Activated T-helper 17 cell treated with anti-CD3 and anti-CD28 coated beads, Interleukin-2, amount 50 U/mL, for 72 hours (primary cell): ENCODE measurements around the gene GRAMD1B. TPM values are rescaled to one million over a fixed set of nuclear protein-coding genes. Genes with fewer than 3 reads are reported as not detected.
"Not testable (repeated sequence)": the region's sequence is repeated elsewhere in the genome, so short reads cannot be mapped to it uniquely, and the experiment has no call there.

Experiments used
- ATAC-seq: fragments of 150-1000 bp; cut with Tn5 transposase; replicated peaks from 2 replicates; pipeline ENCODE4 v1.10.0; 2021; ENCODE audit warnings: mild to moderate bottlenecking, moderate library complexity
- H3K27ac Mint-ChIP-seq: one replicate; pipeline ENCODE4 v1.8.0; 2022; ENCODE audit warnings: mixed read lengths
- H3K27me3 Mint-ChIP-seq: one replicate; pipeline ENCODE4 v1.8.0; 2022; ENCODE audit warnings: mixed read lengths
- H3K36me3 Mint-ChIP-seq: one replicate; pipeline ENCODE4 v1.8.0; 2022; ENCODE audit warnings: low read depth, mild to moderate bottlenecking, mixed read lengths
- H3K4me1 Mint-ChIP-seq: one replicate; pipeline ENCODE4 v1.8.0; 2022; ENCODE audit warnings: mixed read lengths
- H3K4me3 Mint-ChIP-seq: one replicate; pipeline ENCODE4 v1.8.0; 2022; ENCODE audit warnings: mild to moderate bottlenecking, mixed read lengths
- H3K9me3 Mint-ChIP-seq: one replicate; pipeline ENCODE4 v1.8.0; 2022; ENCODE audit warnings: mixed read lengths
- total RNA-seq, 2 donors: library from RNA; stranded (reverse); gene quantifications; one replicate each; pipeline ENCODE4 v1.2.3, GENCODE V29; 2022

GRAMD1B gene
- total RNA-seq, 2 donors from 2014 or later: 41.7 to 78.3 TPM

GRCh38 chr11:123570939-123571580 is 141.0 kb downstream of the GRAMD1B start:
- no peak for ATAC-seq
- Mint-ChIP-seq H3K27ac (no peak overlapping the region), H3K4me1 (peaks cover 14% of the 10 kb centered on the region), H3K36me3 (no peaks in the 10 kb centered on the region), H3K9me3 (no peaks in the 10 kb centered on the region), H3K27me3 (no peaks in the 10 kb centered on the region), H3K4me3 (no peak overlapping the region)

- peaks cover 20% of the 10 kb centered on the region for H3K4me1 Mint-ChIP-seq
- not testable (repeated sequence) for H3K36me3 Mint-ChIP-seq, H3K4me3 Mint-ChIP-seq, H3K27ac Mint-ChIP-seq, H3K27me3 Mint-ChIP-seq, ATAC-seq, H3K9me3 Mint-ChIP-seq
Observed at GRCh38 chr11:123572791-123573190, 142.7 kb downstream of the GRAMD1B start.

GRCh38 chr11:123573286-123573685 is 143.2 kb downstream of the GRAMD1B start:
- no peaks in the 10 kb centered on the region for H3K27me3 Mint-ChIP-seq
- H3K4me1 Mint-ChIP-seq: peaks cover 20% of the 10 kb centered on the region
- H3K27ac Mint-ChIP-seq: no peak overlapping the region

GRCh38 chr11:123575441-123575840 is 145.4 kb downstream of the GRAMD1B start:
- no peaks in the 10 kb centered on the region for H3K27me3 Mint-ChIP-seq
- H3K36me3 Mint-ChIP-seq: no peaks in the 10 kb centered on the region

More at GRCh38 chr11:123573286-123573685, 143.2 kb downstream of the GRAMD1B start:
- Mint-ChIP-seq H3K36me3 (no peaks in the 10 kb centered on the region), H3K4me3 (no peak overlapping the region), H3K9me3 (no peaks in the 10 kb centered on the region)
- no peak for ATAC-seq

GRCh38 chr11:123576082-123576481 is 146.0 kb downstream of the GRAMD1B start:
- no peaks in the 10 kb centered on the region for H3K9me3 Mint-ChIP-seq
- peaks cover 20% of the 10 kb centered on the region for H3K4me1 Mint-ChIP-seq
- H3K27me3 Mint-ChIP-seq: no peaks in the 10 kb centered on the region
- peak overlapping the region; percentile 18 for H3K4me3 Mint-ChIP-seq
- peak overlapping the region; percentile 3 for H3K27ac Mint-ChIP-seq
- no peaks in the 10 kb centered on the region for H3K36me3 Mint-ChIP-seq
- no peak for ATAC-seq

More at GRCh38 chr11:123575441-123575840, 145.4 kb downstream of the GRAMD1B start:
- no peak overlapping the region for H3K27ac Mint-ChIP-seq
- ATAC-seq: no peak
- H3K9me3 Mint-ChIP-seq: no peaks in the 10 kb centered on the region
- no peak overlapping the region for H3K4me3 Mint-ChIP-seq
- peaks cover 22% of the 10 kb centered on the region for H3K4me1 Mint-ChIP-seq

- Mint-ChIP-seq H3K27me3 (no peaks in the 10 kb centered on the region), H3K36me3 (no peaks in the 10 kb centered on the region), H3K4me1 (peaks cover 20% of the 10 kb centered on the region), H3K4me3 (peak overlapping the region; percentile 18), H3K9me3 (no peaks in the 10 kb centered on the region), H3K27ac (peak overlapping the region; percentile 3)
- no peak for ATAC-seq
Observed at GRCh38 chr11:123576501-123576900, 146.4 kb downstream of the GRAMD1B start.

- H3K4me1 Mint-ChIP-seq: peaks cover 20% of the 10 kb centered on the region
- H3K36me3 Mint-ChIP-seq: no peaks in the 10 kb centered on the region
- no peak overlapping the region for H3K27ac Mint-ChIP-seq
- peak; percentile 61 for ATAC-seq
- no peaks in the 10 kb centered on the region for H3K9me3 Mint-ChIP-seq
- H3K4me3 Mint-ChIP-seq: peak overlapping the region; percentile 18
- no peaks in the 10 kb centered on the region for H3K27me3 Mint-ChIP-seq
Observed at GRCh38 chr11:123577081-123577598, 147.1 kb downstream of the GRAMD1B start.

GRCh38 chr11:123578778-123579481 is 148.9 kb downstream of the GRAMD1B start:
- Mint-ChIP-seq H3K4me1 (peaks cover 21% of the 10 kb centered on the region), H3K27me3 (no peaks in the 10 kb centered on the region)

GRCh38 chr11:123579482-123579812 is 149.4 kb downstream of the GRAMD1B start:
- Mint-ChIP-seq H3K4me3 (no peak overlapping the region), H3K27ac (no peak overlapping the region), H3K36me3 (no peaks in the 10 kb centered on the region), H3K27me3 (no peaks in the 10 kb centered on the region), H3K9me3 (no peaks in the 10 kb centered on the region), H3K4me1 (peaks cover 16% of the 10 kb centered on the region)
- ATAC-seq: no peak

More at GRCh38 chr11:123578778-123579481, 148.9 kb downstream of the GRAMD1B start:
- no peaks in the 10 kb centered on the region for H3K9me3 Mint-ChIP-seq
- no peak overlapping the region for H3K27ac Mint-ChIP-seq
- no peak overlapping the region for H3K4me3 Mint-ChIP-seq
- ATAC-seq: no peak
- H3K36me3 Mint-ChIP-seq: no peaks in the 10 kb centered on the region

- no peak overlapping the region for H3K27ac Mint-ChIP-seq
- no peaks in the 10 kb centered on the region for H3K27me3 Mint-ChIP-seq
- no peak for ATAC-seq
- H3K4me3 Mint-ChIP-seq: no peak overlapping the region
- H3K4me1 Mint-ChIP-seq: peaks cover 16% of the 10 kb centered on the region
- no peaks in the 10 kb centered on the region for H3K36me3 Mint-ChIP-seq
- H3K9me3 Mint-ChIP-seq: no peaks in the 10 kb centered on the region
Observed at GRCh38 chr11:123580137-123580536, 150.1 kb downstream of the GRAMD1B start.

- no peaks in the 10 kb centered on the region for H3K27me3 Mint-ChIP-seq
- peaks cover 16% of the 10 kb centered on the region for H3K4me1 Mint-ChIP-seq
- peak; percentile 82 for ATAC-seq
- H3K27ac Mint-ChIP-seq: no peak overlapping the region
- no peaks in the 10 kb centered on the region for H3K36me3 Mint-ChIP-seq
- no peak overlapping the region for H3K4me3 Mint-ChIP-seq
- no peaks in the 10 kb centered on the region for H3K9me3 Mint-ChIP-seq
Observed at GRCh38 chr11:123580557-123581275, 150.6 kb downstream of the GRAMD1B start.

GRCh38 chr11:123581651-123582399 is 151.8 kb downstream of the GRAMD1B start:
- H3K36me3 Mint-ChIP-seq: no peaks in the 10 kb centered on the region
- no peaks in the 10 kb centered on the region for H3K9me3 Mint-ChIP-seq
- H3K4me3 Mint-ChIP-seq: no peak overlapping the region

GRCh38 chr11:123582992-123583504 is 153.0 kb downstream of the GRAMD1B start:
- no peaks in the 10 kb centered on the region for H3K9me3 Mint-ChIP-seq

More at GRCh38 chr11:123581651-123582399, 151.8 kb downstream of the GRAMD1B start:
- ATAC-seq: no peak
- H3K27me3 Mint-ChIP-seq: no peaks in the 10 kb centered on the region
- no peak overlapping the region for H3K27ac Mint-ChIP-seq
- H3K4me1 Mint-ChIP-seq: peaks cover 9% of the 10 kb centered on the region

GRCh38 chr11:123584186-123584585 is 154.1 kb downstream of the GRAMD1B start:
- Mint-ChIP-seq H3K27me3 (no peaks in the 10 kb centered on the region), H3K4me3 (no peak overlapping the region), H3K36me3 (no peaks in the 10 kb centered on the region), H3K27ac (no peak overlapping the region), H3K4me1 (peaks cover 9% of the 10 kb centered on the region), H3K9me3 (no peaks in the 10 kb centered on the region)
- no peak for ATAC-seq

More at GRCh38 chr11:123582992-123583504, 153.0 kb downstream of the GRAMD1B start:
- Mint-ChIP-seq H3K4me1 (peaks cover 9% of the 10 kb centered on the region), H3K27ac (no peak overlapping the region), H3K27me3 (no peaks in the 10 kb centered on the region), H3K36me3 (no peaks in the 10 kb centered on the region), H3K4me3 (no peak overlapping the region)
- no peak for ATAC-seq
